Cerebellar nuclear complex (tissue), 1 donor: ENCODE measurements around the gene RYR1.
"Not testable (repeated sequence)": the region's sequence is repeated elsewhere in the genome, so short reads cannot be mapped to it uniquely, and the experiment has no call there.

Experiments used
- DNase-seq, 2 experiments: peaks; one replicate each; lab custom pipeline; 2025; lab: John Stamatoyannopoulos, UW

RYR1 gene

GRCh38 chr19:38616265-38616664 is 182.8 kb downstream of the RYR1 start:
- DNase-seq, result no peak

- DNase-seq, result no peak
Observed at GRCh38 chr19:38617283-38617763, 183.8 kb downstream of the RYR1 start.

DNA sequence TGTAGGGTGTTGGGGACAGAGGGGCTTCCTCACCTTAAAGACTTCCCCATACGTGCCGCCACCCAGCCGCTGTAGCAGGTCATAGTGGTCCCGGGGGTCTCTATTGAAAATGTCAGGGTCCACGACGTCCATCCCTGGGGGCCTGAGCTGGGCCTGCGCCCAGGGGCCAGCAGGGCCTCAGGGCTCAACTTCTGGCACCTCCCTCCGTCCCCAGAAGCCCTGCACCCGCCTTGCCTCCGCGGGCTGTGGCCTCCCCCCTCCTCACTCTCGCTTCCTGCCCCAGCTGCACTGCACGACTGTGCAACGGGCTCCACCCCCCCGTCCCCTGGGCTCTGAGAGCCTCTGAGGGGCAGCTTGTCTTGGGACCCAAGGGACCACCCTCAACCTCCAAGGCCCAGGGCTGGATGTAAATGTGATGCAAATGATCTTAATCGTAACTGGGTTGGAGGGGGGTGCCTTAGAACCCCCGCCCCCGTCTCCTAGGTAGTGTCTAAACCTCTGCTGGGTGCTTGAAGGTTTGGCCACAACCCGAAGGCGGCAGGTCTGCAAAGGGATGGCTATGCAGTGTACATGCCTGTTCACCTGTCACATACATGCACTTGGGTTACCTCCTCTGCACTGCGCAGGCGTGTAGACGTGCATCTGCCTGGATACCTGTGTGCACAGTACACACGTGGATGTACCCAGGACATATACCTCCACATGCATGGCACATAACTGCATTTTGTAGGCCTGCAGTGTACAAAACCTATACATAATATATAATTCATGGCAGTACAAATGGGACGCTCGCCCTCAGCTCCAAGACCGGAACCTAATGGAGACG is 184.5 kb downstream of the RYR1 start, which contains the start of gene MAP4K1:
MAP4K1 (minus strand) TSS at position 190 of the 826 bp plus-strand sequence; CDS start at position 132, 58 bp downstream.
- no peak for DNase-seq

GRCh38 chr19:38618590-38619360 is 185.3 kb downstream of the RYR1 start, which contains the start of gene EIF3K:
Gene EIF3K (plus strand): TSS chr19:38619188. CDS start chr19:38619269, 81 bp downstream.
- DNase-seq, result peak; percentile 77 to 89

DNA sequence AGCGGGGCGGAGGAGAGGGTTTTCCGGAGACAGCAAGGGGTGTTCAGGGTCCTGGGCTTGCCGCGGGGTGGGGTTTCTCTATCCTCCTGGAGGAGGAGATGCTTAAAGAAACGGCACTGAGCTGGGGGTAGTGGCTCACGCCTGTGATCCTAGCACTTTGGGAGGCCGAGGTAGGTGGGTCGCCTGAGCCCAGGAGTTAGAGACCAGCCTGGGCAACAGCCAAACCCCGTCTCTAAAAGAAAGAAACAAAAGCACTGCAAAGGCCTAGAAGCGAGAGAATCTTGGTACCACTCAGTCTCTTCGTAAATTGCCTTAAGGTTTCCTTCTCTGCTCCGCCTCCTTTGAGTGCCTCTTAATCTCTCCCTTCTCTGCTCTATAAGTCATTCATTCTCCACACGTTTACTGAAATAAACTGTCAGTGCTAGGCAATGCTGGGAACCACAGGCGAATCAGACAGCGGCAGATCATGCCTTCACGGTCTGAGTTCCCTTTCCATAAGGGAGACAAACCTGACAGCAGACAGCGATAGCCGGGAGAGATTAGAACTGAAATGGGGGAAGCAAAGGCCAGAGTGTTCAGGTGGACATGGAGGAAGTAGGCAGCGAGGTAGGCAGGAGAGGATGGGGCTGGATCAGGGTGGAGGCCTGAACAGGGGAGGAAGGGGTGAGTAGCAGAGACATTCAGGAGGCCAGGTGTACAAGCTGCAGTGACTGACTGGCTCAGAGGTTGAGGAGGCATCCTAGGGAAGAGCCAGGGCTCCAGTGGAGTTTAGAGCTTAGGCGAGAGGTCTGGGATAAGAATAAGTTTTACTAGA is 186.1 kb downstream of the RYR1 start:
- DNase-seq, result no peak

DNA sequence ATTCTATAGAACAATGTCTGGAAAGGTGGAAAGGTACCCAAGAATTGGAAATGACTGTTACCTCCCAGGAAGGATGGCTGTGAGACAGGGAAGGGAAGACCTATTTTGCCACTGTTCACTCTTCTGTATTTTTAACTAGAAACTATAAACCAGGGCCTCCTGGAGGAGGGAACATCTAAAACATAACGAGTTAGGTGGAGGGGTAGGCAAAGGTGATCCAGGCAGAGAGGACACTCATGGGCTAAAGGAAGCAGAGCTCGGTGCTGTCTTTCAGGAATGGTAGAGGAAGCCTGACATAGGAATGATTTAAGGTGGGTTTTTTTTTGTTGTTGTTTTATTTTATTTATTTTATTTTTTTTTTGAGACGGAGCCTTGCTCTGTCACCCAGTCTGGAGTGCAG is 191.3 kb downstream of the RYR1 start:
- DNase-seq, result no peak

GRCh38 chr19:38626401-38626800 is 192.9 kb downstream of the RYR1 start:
- DNase-seq, result no peak

- no peak for DNase-seq
Observed at GRCh38 chr19:38629568-38629967, 196.1 kb downstream of the RYR1 start.

DNA sequence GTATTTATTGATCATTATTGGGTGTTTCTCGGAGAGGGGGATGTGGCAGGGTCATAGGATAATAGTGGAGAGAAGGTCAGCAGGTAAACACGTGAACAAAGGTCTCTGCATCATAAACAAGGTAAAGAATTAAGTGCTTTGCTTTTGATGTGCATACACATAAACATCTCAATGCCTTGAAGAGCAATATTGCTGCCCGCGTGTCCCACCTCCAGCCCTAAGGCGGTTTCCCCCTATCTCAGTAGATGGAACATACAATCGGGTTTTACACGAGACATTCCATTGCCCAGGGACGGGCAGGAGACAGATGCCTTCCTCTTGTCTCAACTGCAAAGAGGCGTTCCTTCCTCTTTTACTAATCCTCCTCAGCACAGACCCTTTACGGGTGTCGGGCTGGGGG is 197.8 kb downstream of the RYR1 start:
- DNase-seq, result not testable (repeated sequence)

DNA sequence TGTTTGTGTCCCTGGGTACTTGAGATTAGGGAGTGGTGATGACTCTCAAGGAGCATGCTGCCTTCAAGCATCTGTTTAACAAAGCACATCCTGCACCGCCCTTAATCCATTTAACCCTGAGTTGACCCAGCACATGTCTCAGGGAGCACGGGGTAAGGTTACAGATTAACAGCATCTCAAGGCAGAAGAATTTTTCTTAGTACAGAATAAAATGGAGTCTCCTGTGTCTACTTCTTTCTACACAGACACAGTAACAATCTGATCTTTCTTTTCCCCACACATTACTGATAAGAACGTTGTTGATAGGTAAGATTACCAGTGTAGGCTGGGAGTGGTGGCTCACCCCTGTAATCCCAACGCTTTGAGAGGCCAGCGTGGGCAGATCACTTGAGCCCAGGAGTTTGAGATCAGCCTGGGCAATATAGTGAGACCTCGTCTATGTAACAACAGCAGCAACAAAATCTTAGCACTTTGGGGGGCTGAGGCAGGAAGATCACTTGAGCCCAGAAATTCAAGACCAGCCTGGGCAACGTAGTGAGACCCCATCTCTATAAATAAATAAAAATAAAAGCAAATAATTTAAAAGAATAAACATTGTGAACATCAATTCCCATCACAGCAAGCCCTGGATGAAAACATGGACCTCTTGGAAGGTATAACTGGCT is 198.5 kb downstream of the RYR1 start:
- not testable (repeated sequence) for DNase-seq

DNA sequence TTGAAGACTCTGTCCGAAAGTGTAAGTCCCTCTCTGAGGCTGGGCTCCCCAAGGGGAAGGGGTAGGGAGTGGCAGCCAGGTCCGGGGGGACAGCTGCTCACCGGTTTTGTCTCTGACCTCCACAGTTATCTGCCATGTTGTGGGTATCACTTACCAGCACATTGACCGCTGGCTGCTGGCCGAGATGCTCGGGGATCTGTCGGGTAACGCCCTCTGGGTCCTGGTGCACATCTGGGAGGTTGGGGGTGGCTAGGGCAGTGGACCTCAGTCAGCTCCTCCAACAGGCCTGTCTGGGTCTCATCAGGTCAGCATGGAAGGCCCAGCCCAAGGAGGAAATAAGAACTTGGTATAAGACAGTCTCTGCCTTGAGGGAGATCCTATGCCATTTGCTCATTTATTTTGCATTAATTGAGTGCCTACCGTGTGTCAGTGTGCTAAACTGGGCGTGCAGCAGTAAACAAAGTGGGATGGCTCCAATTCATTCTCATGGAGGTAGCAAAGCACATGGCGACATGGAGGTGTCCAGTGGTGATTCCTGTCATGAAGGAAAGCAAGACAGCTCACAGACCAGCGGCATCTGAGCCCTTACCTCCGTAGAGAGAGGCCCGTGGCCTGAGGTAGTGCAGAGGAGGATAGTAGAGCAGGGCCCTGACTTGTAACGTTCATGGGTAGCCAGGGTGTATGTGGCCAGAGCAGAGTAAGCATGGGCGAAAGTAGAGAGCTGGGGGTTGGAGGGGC is 199.2 kb downstream of the RYR1 start:
- no peak for DNase-seq

- DNase-seq, result peak in 1 of 2 experiments; percentile 1
Observed at GRCh38 chr19:38634757-38635482, 201.4 kb downstream of the RYR1 start.

DNA sequence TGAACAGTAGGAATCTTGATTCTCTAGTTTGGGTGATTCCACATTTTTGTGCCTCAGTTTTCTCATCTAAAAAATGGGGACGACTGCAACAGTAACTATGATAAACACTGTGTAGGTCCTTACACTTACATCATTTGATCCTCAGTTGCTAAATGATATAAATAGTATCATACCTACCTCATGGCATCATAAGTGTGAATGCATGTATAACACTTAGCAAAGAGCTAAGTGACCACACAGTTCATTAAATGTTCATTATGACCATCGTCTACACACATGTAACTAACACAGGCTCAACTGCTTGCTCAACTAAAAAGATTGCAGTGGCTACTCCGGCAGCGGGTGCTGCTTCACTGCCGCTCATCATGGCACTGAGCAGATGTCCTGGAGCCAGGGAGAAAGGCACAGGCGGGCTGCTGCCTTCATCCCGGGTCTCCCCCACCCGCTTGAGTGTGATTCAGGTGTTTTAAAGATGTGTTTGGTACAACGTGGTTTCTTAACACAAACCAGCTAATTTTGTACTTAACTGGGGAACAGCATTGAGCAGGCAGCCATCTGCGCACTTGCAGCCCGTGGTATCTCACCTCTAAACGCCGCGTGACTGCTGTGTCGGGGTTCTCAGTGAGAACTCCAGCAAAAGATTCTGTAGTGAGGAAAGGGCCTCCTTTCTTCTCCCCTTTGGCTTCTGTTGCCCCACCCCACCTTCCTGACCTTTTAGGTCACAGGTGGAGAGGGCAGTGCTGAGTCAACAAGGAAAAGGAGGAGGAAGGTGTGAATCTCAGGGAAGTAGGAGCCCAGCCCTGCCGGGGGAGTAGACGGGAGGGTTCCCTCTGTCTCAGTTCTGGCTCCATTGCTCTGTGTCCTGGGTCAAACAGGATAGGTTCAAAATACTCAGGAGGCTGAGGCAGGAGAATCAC is 202.2 kb downstream of the RYR1 start:
- no peak for DNase-seq
